ENCODE data around the gene FFAR1.
"Not testable (repeated sequence)": the region's sequence is repeated elsewhere in the genome, so short reads cannot be mapped to it uniquely, and the experiment has no call there.

FFAR1 gene

GRCh38 chr19:35375505-35376307 lies 28.0 kb downstream of the FFAR1 start:
- Histone ChIP-seq H3K4me3 (ENCODE audit: low read length) (no peak overlapping the region), H3K27ac (ENCODE audit: low read depth, low read length) (no peak overlapping the region), H3K79me1 (ENCODE audit: low read length) (no peaks in the 10 kb centered on the region), H4K5ac (ENCODE audit: low read length) (no peak overlapping the region), H3K4me2 (ENCODE audit: low read length) (no peak overlapping the region), H3K4ac (ENCODE audit: low read depth, low read length) (no peak overlapping the region), H3K36me3 (ENCODE audit: control insufficient read depth, insufficient read depth, low read length) (no peaks in the 10 kb centered on the region), H4K8ac (ENCODE audit: low read depth, low read length) (no peak overlapping the region), H3K18ac (ENCODE audit: low read length) (no peak overlapping the region), H3K27me3 (ENCODE audit: insufficient read depth, low read length, poor library complexity) (no peaks in the 10 kb centered on the region), H2BK15ac (replicated peaks; ENCODE audit: low read depth) (no peak overlapping the region), H3K4me1 (ENCODE audit: control insufficient read depth, low read depth, low read length) (no peaks in the 10 kb centered on the region), H2AK5ac (ENCODE audit: low read length) (no peak overlapping the region), H3K56ac (ENCODE audit: low read length) (no peak overlapping the region), H3K9ac (ENCODE audit: low read length) (no peak overlapping the region), H2BK5ac (ENCODE audit: low read length) (no peak overlapping the region), H3K23ac (ENCODE audit: low read length) (no peak overlapping the region), H2BK120ac (ENCODE audit: low read depth, low read length) (no peak overlapping the region), H3K79me2 (ENCODE audit: control insufficient read depth, insufficient read depth, low read length) (no peaks in the 10 kb centered on the region)
- no peak for DNase-seq
- no CpG with 5 or more reads among the region's 12 CpGs for WGBS (ENCODE audit: extremely low coverage, insufficient coverage, low lambda C conversion rate)

DNA sequence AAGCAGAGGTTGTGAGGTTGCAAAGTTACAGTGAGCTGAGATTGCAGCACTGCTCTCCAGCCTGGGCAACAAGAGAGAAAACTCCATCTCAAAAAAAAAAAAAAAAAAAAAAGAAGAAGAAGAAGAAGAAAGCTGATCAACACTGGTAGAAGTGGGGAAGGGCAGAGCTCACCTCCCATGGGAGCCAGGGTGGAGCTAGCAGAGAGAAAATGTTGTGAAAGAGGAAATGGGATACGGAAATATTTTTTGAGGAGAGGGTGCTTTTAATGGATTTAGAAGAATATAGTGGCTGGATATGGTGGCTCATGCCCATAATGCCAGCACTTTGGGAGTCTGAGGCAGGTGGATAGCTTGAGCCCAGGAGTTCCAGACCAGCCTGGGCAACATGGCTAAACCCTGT lies 30.0 kb downstream of the FFAR1 start:
- H3K56ac ChIP-seq (ENCODE audit: low read length) = no peak overlapping the region
- no peaks in the 10 kb centered on the region for H3K27me3 ChIP-seq (ENCODE audit: insufficient read depth, low read length, poor library complexity)
- H3K27ac ChIP-seq (ENCODE audit: low read depth, low read length) = no peak overlapping the region
- no peak overlapping the region for H4K5ac ChIP-seq (ENCODE audit: low read length)
- no peak overlapping the region for H2BK15ac ChIP-seq (replicated peaks; ENCODE audit: low read depth)
- WGBS (ENCODE audit: extremely low coverage, insufficient coverage, low lambda C conversion rate) = 100% methylated on average over 1 of the region's 1 CpG
- H4K8ac ChIP-seq (ENCODE audit: low read depth, low read length) = no peak overlapping the region
- H3K36me3 ChIP-seq (ENCODE audit: control insufficient read depth, insufficient read depth, low read length) = no peaks in the 10 kb centered on the region
- no peak overlapping the region for H3K23ac ChIP-seq (ENCODE audit: low read length)
- no peaks in the 10 kb centered on the region for H3K4me1 ChIP-seq (ENCODE audit: control insufficient read depth, low read depth, low read length)
- H3K18ac ChIP-seq (ENCODE audit: low read length) = no peak overlapping the region
- H3K9ac ChIP-seq (ENCODE audit: low read length) = no peak overlapping the region
- no peak overlapping the region for H2BK5ac ChIP-seq (ENCODE audit: low read length)
- H2AK5ac ChIP-seq (ENCODE audit: low read length) = no peak overlapping the region
- no peak overlapping the region for H3K4me3 ChIP-seq (ENCODE audit: low read length)
- DNase-seq = no peak
- H3K79me1 ChIP-seq (ENCODE audit: low read length) = no peaks in the 10 kb centered on the region
- H3K4me2 ChIP-seq (ENCODE audit: low read length) = no peak overlapping the region
- H3K79me2 ChIP-seq (ENCODE audit: control insufficient read depth, insufficient read depth, low read length) = no peaks in the 10 kb centered on the region
- H2BK120ac ChIP-seq (ENCODE audit: low read depth, low read length) = no peak overlapping the region
- no peak overlapping the region for H3K4ac ChIP-seq (ENCODE audit: low read depth, low read length)

- Histone ChIP-seq H3K23ac (ENCODE audit: low read length) (no peak overlapping the region), H2BK120ac (ENCODE audit: low read depth, low read length) (no peak overlapping the region), H4K5ac (ENCODE audit: low read length) (no peak overlapping the region), H3K27me3 (ENCODE audit: insufficient read depth, low read length, poor library complexity) (no peaks in the 10 kb centered on the region), H3K18ac (ENCODE audit: low read length) (no peak overlapping the region), H3K4me1 (ENCODE audit: control insufficient read depth, low read depth, low read length) (no peaks in the 10 kb centered on the region), H3K4ac (ENCODE audit: low read depth, low read length) (no peak overlapping the region), H3K9ac (ENCODE audit: low read length) (no peak overlapping the region), H2BK5ac (ENCODE audit: low read length) (no peak overlapping the region), H3K27ac (ENCODE audit: low read depth, low read length) (no peak overlapping the region), H3K79me2 (ENCODE audit: control insufficient read depth, insufficient read depth, low read length) (no peaks in the 10 kb centered on the region), H3K36me3 (ENCODE audit: control insufficient read depth, insufficient read depth, low read length) (no peaks in the 10 kb centered on the region), H3K4me2 (ENCODE audit: low read length) (no peak overlapping the region), H2AK5ac (ENCODE audit: low read length) (no peak overlapping the region), H3K79me1 (ENCODE audit: low read length) (no peaks in the 10 kb centered on the region), H4K8ac (ENCODE audit: low read depth, low read length) (no peak overlapping the region), H3K56ac (ENCODE audit: low read length) (no peak overlapping the region), H3K4me3 (ENCODE audit: low read length) (no peak overlapping the region), H2BK15ac (replicated peaks; ENCODE audit: low read depth) (no peak overlapping the region)
- WGBS (ENCODE audit: extremely low coverage, insufficient coverage, low lambda C conversion rate) = no CpG with 5 or more reads among the region's 3 CpGs
- DNase-seq = no peak
Measured at GRCh38 chr19:35378356-35378755, 30.7 kb downstream of the FFAR1 start.

DNA sequence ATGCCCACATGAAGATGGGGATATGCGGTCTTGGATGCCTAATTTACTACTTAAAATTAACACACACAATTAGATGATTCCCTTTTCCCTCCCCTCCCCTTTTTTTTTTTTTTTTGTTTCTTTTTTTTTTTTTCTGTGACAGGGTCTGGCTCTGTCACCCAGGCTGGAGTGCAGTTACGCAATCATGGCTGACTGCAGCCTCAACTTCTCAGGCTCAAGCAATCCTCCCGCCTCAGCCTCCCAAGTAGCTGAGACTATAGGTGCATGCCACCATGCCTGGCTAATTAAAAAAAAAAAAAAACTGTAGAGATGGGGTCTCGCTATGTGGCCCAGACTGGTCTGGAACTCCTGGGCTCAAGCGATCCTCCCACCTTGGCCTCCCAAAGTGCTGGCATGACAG lies 31.8 kb downstream of the FFAR1 start:
- not testable (repeated sequence) for H3K18ac ChIP-seq (ENCODE audit: low read length); H3K4me3 ChIP-seq (ENCODE audit: low read length); H3K36me3 ChIP-seq (ENCODE audit: control insufficient read depth, insufficient read depth, low read length); H3K4ac ChIP-seq (ENCODE audit: low read depth, low read length); H3K4me2 ChIP-seq (ENCODE audit: low read length); H4K8ac ChIP-seq (ENCODE audit: low read depth, low read length); H3K27ac ChIP-seq (ENCODE audit: low read depth, low read length); H3K27me3 ChIP-seq (ENCODE audit: insufficient read depth, low read length, poor library complexity); H3K79me2 ChIP-seq (ENCODE audit: control insufficient read depth, insufficient read depth, low read length); DNase-seq; H3K56ac ChIP-seq (ENCODE audit: low read length); H2BK120ac ChIP-seq (ENCODE audit: low read depth, low read length); H3K79me1 ChIP-seq (ENCODE audit: low read length); H2BK15ac ChIP-seq (replicated peaks; ENCODE audit: low read depth); H3K4me1 ChIP-seq (ENCODE audit: control insufficient read depth, low read depth, low read length); H3K9ac ChIP-seq (ENCODE audit: low read length); H3K23ac ChIP-seq (ENCODE audit: low read length); H4K5ac ChIP-seq (ENCODE audit: low read length); H2AK5ac ChIP-seq (ENCODE audit: low read length); H2BK5ac ChIP-seq (ENCODE audit: low read length)
- WGBS (ENCODE audit: extremely low coverage, insufficient coverage, low lambda C conversion rate) = no CpG with 5 or more reads among the region's 5 CpGs

GRCh38 chr19:35379992-35380391 lies 32.3 kb downstream of the FFAR1 start:
- H3K23ac ChIP-seq (ENCODE audit: low read length) = no peak overlapping the region
- no peak overlapping the region for H2AK5ac ChIP-seq (ENCODE audit: low read length)
- no peak overlapping the region for H3K9ac ChIP-seq (ENCODE audit: low read length)
- H2BK5ac ChIP-seq (ENCODE audit: low read length) = no peak overlapping the region
- no peaks in the 10 kb centered on the region for H3K79me2 ChIP-seq (ENCODE audit: control insufficient read depth, insufficient read depth, low read length)
- no peak overlapping the region for H3K56ac ChIP-seq (ENCODE audit: low read length)
- no peak overlapping the region for H3K4me3 ChIP-seq (ENCODE audit: low read length)
- H3K27me3 ChIP-seq (ENCODE audit: insufficient read depth, low read length, poor library complexity) = no peaks in the 10 kb centered on the region
- H3K27ac ChIP-seq (ENCODE audit: low read depth, low read length) = no peak overlapping the region
- no peaks in the 10 kb centered on the region for H3K4me1 ChIP-seq (ENCODE audit: control insufficient read depth, low read depth, low read length)
- H3K18ac ChIP-seq (ENCODE audit: low read length) = no peak overlapping the region
- H3K4me2 ChIP-seq (ENCODE audit: low read length) = no peak overlapping the region
- no peak overlapping the region for H2BK15ac ChIP-seq (replicated peaks; ENCODE audit: low read depth)
- no peak overlapping the region for H2BK120ac ChIP-seq (ENCODE audit: low read depth, low read length)
- H4K5ac ChIP-seq (ENCODE audit: low read length) = no peak overlapping the region
- no peak overlapping the region for H3K4ac ChIP-seq (ENCODE audit: low read depth, low read length)
- no CpG with 5 or more reads among the region's 1 CpG for WGBS (ENCODE audit: extremely low coverage, insufficient coverage, low lambda C conversion rate)
- H3K79me1 ChIP-seq (ENCODE audit: low read length) = no peaks in the 10 kb centered on the region
- H3K36me3 ChIP-seq (ENCODE audit: control insufficient read depth, insufficient read depth, low read length) = no peaks in the 10 kb centered on the region
- DNase-seq = no peak
- H4K8ac ChIP-seq (ENCODE audit: low read depth, low read length) = no peak overlapping the region

Data from mesendoderm (in vitro differentiated cells).